ENCODE measurements around the gene ANGPTL4. TPM values are rescaled to one million over a fixed set of nuclear protein-coding genes. Genes with fewer than 3 reads are reported as not detected.
"Not testable (repeated sequence)": the region's sequence is repeated elsewhere in the genome, so short reads cannot be mapped to it uniquely, and the experiment has no call there.

Gene ANGPTL4
- total RNA-seq, 2 experiments from 2014 or later: not detected

DNA sequence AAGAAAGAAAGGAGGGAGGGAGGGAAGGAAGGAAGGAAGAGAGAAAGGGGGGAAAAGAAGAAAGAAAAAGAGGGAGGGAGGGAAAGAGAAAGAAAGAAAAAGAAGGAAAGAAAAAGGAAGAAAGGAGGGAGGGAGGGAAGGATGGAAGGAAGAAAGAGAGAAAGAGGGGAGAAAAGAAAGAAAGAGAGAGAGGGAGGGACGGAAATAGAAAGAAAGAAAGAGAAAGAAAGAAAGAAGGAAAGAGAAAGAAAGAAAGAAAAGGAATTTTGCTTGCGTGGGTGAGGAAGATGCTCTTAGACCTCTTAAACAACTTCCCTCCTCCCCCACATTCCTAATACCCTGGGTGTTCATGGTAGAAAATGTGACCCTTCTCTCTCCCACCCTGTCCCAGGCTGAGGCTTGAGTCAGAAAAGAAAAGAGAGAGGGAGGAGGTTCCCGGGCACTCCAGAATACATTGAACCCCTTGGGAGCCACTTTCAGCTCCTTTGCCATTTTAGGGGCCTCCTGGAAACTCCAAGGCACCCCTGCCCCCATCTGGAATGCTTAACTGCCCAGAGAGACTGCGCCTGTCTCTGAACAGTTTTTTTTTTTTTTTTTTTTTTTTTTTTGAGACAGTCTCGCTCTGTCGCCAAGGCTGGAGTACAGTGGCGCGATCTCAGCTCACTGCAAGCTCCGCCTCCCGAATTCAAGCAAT, 11.7 kb upstream of the ANGPTL4 start:
- Histone ChIP-seq H3K4me1 (ENCODE audit: insufficient read depth, low read length) (peaks cover 6% of the 10 kb centered on the region), H3K27ac (ENCODE audit: low read depth in 1 of 2, low read length in 2 of 2) (no peak overlapping the region), H3K9me3 (ENCODE audit: control insufficient read depth in 1 of 2, insufficient read depth in 1 of 2, low read length in 2 of 2) (no peaks in the 10 kb centered on the region), H3K36me3 (ENCODE audit: insufficient read depth, low read length) (no peaks in the 10 kb centered on the region), H3K27me3 (ENCODE audit: control insufficient read depth in 1 of 2, insufficient read depth in 2 of 2, low read length in 2 of 2) (peaks cover 2 to 14% of the 10 kb centered on the region in 2 experiments), H3K4me3 (ENCODE audit: low read length) (no peak overlapping the region)
- CTCF ChIA-PET: interaction anchor here (0.6 kb wide), 1 partner anchor 8 kb away, joined by 3 read pairs; no protein-coding TSS in a partner anchor
- POLR2A ChIA-PET: no interaction called here
- intact Hi-C loops (cut with DNase I, micrococcal nuclease): loop anchor here in 1 of 2 experiments (10.0 kb wide), 2 partner anchors 233 to 723 kb away; no protein-coding TSS in a partner anchor
- TF ChIP-seq, protein P1, sequence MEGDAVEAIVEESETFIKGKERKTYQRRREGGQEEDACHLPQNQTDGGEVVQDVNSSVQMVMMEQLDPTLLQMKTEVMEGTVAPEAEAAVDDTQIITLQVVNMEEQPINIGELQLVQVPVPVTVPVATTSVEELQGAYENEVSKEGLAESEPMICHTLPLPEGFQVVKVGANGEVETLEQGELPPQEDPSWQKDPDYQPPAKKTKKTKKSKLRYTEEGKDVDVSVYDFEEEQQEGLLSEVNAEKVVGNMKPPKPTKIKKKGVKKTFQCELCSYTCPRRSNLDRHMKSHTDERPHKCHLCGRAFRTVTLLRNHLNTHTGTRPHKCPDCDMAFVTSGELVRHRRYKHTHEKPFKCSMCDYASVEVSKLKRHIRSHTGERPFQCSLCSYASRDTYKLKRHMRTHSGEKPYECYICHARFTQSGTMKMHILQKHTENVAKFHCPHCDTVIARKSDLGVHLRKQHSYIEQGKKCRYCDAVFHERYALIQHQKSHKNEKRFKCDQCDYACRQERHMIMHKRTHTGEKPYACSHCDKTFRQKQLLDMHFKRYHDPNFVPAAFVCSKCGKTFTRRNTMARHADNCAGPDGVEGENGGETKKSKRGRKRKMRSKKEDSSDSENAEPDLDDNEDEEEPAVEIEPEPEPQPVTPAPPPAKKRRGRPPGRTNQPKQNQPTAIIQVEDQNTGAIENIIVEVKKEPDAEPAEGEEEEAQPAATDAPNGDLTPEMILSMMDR (IDR thresholded peaks at IDR 0.05): no peak
- H3K9me3 Mint-ChIP-seq: no peaks in the 10 kb centered on the region
- H3K27me3 Mint-ChIP-seq: peaks cover 26% of the 10 kb centered on the region
- DNase-seq (no peak), ATAC-seq (ENCODE audit: poor library complexity) (no peak)
- no peaks in the 10 kb centered on the region for H3K36me3 Mint-ChIP-seq (ENCODE audit: low read depth)
- peaks cover 4% of the 10 kb centered on the region for H3K4me1 Mint-ChIP-seq (ENCODE audit: low read depth)
- no peak overlapping the region for H3K27ac Mint-ChIP-seq
- H3K4me3 Mint-ChIP-seq: no peak overlapping the region

DNA sequence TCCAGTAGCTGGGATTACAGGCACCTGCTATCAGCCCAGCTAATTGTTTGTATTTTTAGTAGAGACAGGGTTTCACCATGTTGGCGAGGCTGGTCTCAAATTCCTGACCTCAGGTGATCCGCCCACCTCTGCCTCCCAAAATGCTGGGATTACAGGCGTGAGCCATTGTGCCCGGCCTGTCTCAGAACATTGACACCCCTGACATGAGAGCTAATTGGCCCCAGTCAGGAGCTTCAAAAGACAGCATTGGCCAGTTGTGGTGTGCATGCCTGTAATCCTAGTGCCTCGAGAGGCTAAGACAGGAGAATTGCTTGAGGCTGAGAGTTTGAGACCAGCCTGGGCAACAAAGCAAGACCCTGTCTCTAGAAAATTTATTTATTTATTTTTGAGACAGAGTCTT, 11.1 kb upstream of the ANGPTL4 start:
- not testable (repeated sequence) for H3K9me3 Mint-ChIP-seq; H3K4me3 ChIP-seq (ENCODE audit: low read length); ATAC-seq (ENCODE audit: poor library complexity); H3K4me1 Mint-ChIP-seq (ENCODE audit: low read depth); H3K4me3 Mint-ChIP-seq; H3K4me1 ChIP-seq (ENCODE audit: insufficient read depth, low read length); H3K36me3 Mint-ChIP-seq (ENCODE audit: low read depth); H3K27ac ChIP-seq (ENCODE audit: low read depth in 1 of 2, low read length in 2 of 2); H3K36me3 ChIP-seq (ENCODE audit: insufficient read depth, low read length); DNase-seq; H3K27ac Mint-ChIP-seq; H3K9me3 ChIP-seq (ENCODE audit: control insufficient read depth in 1 of 2, insufficient read depth in 1 of 2, low read length in 2 of 2)
- peaks cover 26% of the 10 kb centered on the region for H3K27me3 Mint-ChIP-seq
- intact Hi-C loops (cut with DNase I, micrococcal nuclease): loop anchor here in 1 of 2 experiments (10.0 kb wide), 2 partner anchors 232 to 722 kb away; no protein-coding TSS in a partner anchor
- H3K27me3 ChIP-seq (ENCODE audit: control insufficient read depth in 1 of 2, insufficient read depth in 2 of 2, low read length in 2 of 2): peaks cover 2 to 14% of the 10 kb centered on the region in 2 experiments
- ChIA-PET POLR2A (interaction anchor here (1.5 kb wide), 1 partner anchor 60 kb away, joined by 5 read pairs; the partner anchor contains the start of gene MARCHF2), CTCF (interaction anchor here (0.6 to 1.6 kb wide), 2 partner anchors 9 to 61 kb away, joined by 3 to 6 read pairs; partner anchors contain the start of gene MARCHF2)

DNA sequence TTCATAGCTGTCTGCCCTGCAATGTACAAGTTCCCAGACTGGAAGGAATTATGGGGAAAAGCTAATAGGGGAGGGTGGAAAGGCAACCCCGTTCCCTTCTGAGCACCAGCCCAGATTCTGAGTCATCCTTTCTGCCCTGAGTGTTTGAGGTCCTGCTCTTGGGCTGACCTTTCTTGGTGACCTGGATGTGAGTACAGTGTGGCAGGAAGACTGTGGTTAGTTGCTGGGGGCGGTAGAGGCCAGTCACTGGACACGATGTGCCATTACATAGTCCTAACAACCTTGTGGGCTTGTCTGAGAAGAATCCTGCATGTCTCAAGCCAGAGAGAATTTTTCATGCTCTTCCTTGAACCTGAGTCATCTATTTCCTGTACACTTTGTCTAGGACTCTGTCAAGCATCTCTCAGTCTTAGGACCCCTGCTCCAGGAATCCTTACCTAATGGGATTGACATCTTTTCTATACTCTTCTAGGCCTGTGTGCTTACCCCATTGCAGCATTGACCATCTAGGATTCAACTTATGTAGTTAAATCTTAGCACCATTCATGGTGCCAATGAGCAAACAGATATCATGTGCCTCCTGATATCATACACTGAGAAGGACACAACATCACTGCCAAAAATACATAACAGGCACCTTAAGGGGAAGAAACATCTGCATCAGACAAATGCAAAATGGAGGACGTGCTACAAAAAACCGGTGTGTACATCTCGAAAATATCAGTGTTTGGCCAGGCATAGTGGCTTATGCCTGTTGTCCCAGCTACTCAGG, 8.1 kb upstream of the ANGPTL4 start:
- Mint-ChIP-seq H3K9me3 (no peaks in the 10 kb centered on the region), H3K36me3 (ENCODE audit: low read depth) (no peaks in the 10 kb centered on the region), H3K27ac (no peak overlapping the region), H3K4me1 (ENCODE audit: low read depth) (peaks cover 4% of the 10 kb centered on the region), H3K27me3 (peaks cover 14% of the 10 kb centered on the region), H3K4me3 (no peak overlapping the region)
- DNase-seq: no peak
- intact Hi-C loops (cut with DNase I, micrococcal nuclease): loop anchor here (1.0 to 10.0 kb wide), 5 partner anchors 150 to 719 kb away; no protein-coding TSS in a partner anchor
- Histone ChIP-seq H3K9me3 (ENCODE audit: control insufficient read depth in 1 of 2, insufficient read depth in 1 of 2, low read length in 2 of 2) (no peaks in the 10 kb centered on the region), H3K4me1 (ENCODE audit: insufficient read depth, low read length) (peaks cover 6% of the 10 kb centered on the region), H3K36me3 (ENCODE audit: insufficient read depth, low read length) (no peaks in the 10 kb centered on the region), H3K27me3 (ENCODE audit: control insufficient read depth in 1 of 2, insufficient read depth in 2 of 2, low read length in 2 of 2) (peaks cover 5 to 14% of the 10 kb centered on the region in 2 experiments), H3K4me3 (ENCODE audit: low read length) (no peak overlapping the region), H3K27ac (ENCODE audit: low read depth in 1 of 2, low read length in 2 of 2) (no peak overlapping the region)
- ChIA-PET POLR2A (no interaction called here), CTCF (interaction anchor here (1.4 kb wide), 1 partner anchor 150 kb away, joined by 3 read pairs; no protein-coding TSS in a partner anchor)
- TF ChIP-seq, protein P1 (IDR thresholded peaks at IDR 0.05): no peak
- no peak for ATAC-seq (ENCODE audit: poor library complexity)
